GM19467 (cell line): ENCODE results near the gene MGAT4B.

Experiments
- ATAC-seq: cut with Tn5 transposase; IDR thresholded peaks from one replicate; pipeline ENCODE4 v1.9.1; 2021; ENCODE audit warnings: mild to moderate bottlenecking, moderate library complexity; ENCODE audit not compliant: unreplicated experiment

Gene MGAT4B

GRCh38 chr5:179749857-179750508 lies 56.7 kb downstream of the MGAT4B start:
- ATAC-seq, result no peak

- no peak for ATAC-seq
Observed at GRCh38 chr5:179747811-179748210, 58.9 kb downstream of the MGAT4B start.
